Upper lobe of left lung (tissue), 6 donors: ENCODE results near the gene SPTBN1. TPM values are rescaled to one million over a fixed set of nuclear protein-coding genes. Genes with fewer than 3 reads are reported as not detected.
A peak's percentile ranks its signal among the peaks of the same experiment; 100 is the strongest.

Experiments
- ATAC-seq, 2 donors: fragments of 200-7000 bp; cut with Tn5 transposase; one replicate each; pipeline ENCODE4 v1.9.1; 2022; ENCODE audit warnings: mild to moderate bottlenecking in 2 of 2, moderate library complexity in 2 of 2; ENCODE audit not compliant: low FRiP score in 2 of 2
- DNase-seq, 2 donors: peaks; one replicate each; pipeline ENCODE4 v3.0.0-alpha.2; 2019 to 2020
- H3K27ac ChIP-seq, 4 donors: fragments of 200-600 bp; sonication (generic); one replicate each; pipeline ENCODE4 v1.5.1; 2016 to 2019
- H3K27me3 ChIP-seq, 4 donors: fragments of 200-600 bp; sonication (generic); one replicate each; pipeline ENCODE4 v1.5.1; 2017 to 2019
- H3K36me3 ChIP-seq, 4 donors: fragments of 200-600 bp; sonication (generic); one replicate each; pipeline ENCODE4 v1.5.1; 2016 to 2019
- H3K4me1 ChIP-seq, 4 donors: fragments of 200-600 bp; sonication (generic); one replicate each; pipeline ENCODE4 v1.5.1; 2018 to 2019
- H3K4me3 ChIP-seq, 4 donors: fragments of 200-600 bp; sonication (generic); one replicate each; pipeline ENCODE4 v1.5.1; 2017 to 2019; ENCODE audit warnings: mild to moderate bottlenecking in 2 of 4, moderate library complexity in 1 of 4
- H3K9me3 ChIP-seq, 4 donors: fragments of 200-600 bp; sonication (generic); one replicate each; pipeline ENCODE4 v1.5.1; 2018 to 2019
- CTCF ChIP-seq, 6 experiments: fragments of 450-650 bp in 4 of 6; fragments of 200-600 bp in 2 of 6; sonication (generic) in 2 of 6; IDR thresholded peaks; one replicate each; pipeline ENCODE4 v1.5.1; 2016 to 2019; ENCODE audit warnings: antibody characterized with exemption in 6 of 6
- EP300 ChIP-seq, 4 donors: sonication (generic); formaldehyde crosslinking; IDR thresholded peaks; one replicate each; pipeline ENCODE4 v1.5.1; 2017; ENCODE audit warnings: antibody characterized with exemption in 4 of 4, control low read depth in 2 of 4
- POLR2A ChIP-seq, 4 donors: fragments of 450-650 bp; IDR thresholded peaks; one replicate each; pipeline ENCODE4 v1.5.1; 2016 to 2017; ENCODE audit warnings: antibody characterized with exemption in 4 of 4, mild to moderate bottlenecking in 2 of 4
- POLR2AphosphoS5 ChIP-seq, 2 donors: sonication (generic); formaldehyde crosslinking; IDR thresholded peaks; one replicate each; pipeline ENCODE4 v1.5.1; 2017; ENCODE audit warnings: antibody characterized with exemption in 2 of 2
- WGBS, 2 donors: methylation state at CpG; one replicate each; pipeline ENCODE4 v1.1.5; 2017 to 2018; 5-methylcytosine and 5-hydroxymethylcytosine counted together
- total RNA-seq, 6 donors: library from RNA; depleted of rRNA in 4 of 6; stranded (reverse); fragments of >200 nt in 4 of 6; gene quantifications; one replicate each; pipeline versions ENCODE4 v1.1.0 to v1.2.1, GENCODE V29; 2016 to 2021
- donor health status: DM: no; HTN: no; CAD: no; lungs with moderate emphysema.
- donor health status: DM: no; HTN: yes; CAD: no; lungs with severe emphysema.

Gene SPTBN1
- total RNA-seq, 6 donors from 2014 or later = 449 to 911 (median 654) TPM

GRCh38 chr2:54673501-54673998 is 217.4 kb downstream of the SPTBN1 start:
- TF ChIP-seq POLR2A (IDR thresholded peaks at IDR 0.05) (peak in 1 of 4 donors; percentile 66), EP300 (IDR thresholded peaks at IDR 0.05) (peak; percentile 40 to 94 (median 84)), CTCF (IDR thresholded peaks at IDR 0.05) (no peak), POLR2AphosphoS5 (IDR thresholded peaks at IDR 0.05) (peak; percentile 81 to 87)
- H3K4me3 ChIP-seq = peak overlapping the region in 3 of 4 donors; percentile 7 to 19 (median 10)

GRCh38 chr2:54675281-54675680 is 219.2 kb downstream of the SPTBN1 start:
- Histone ChIP-seq H3K4me3 (no peak overlapping the region), H3K36me3 (peaks cover 0 to 10% (median 0%) of the 10 kb centered on the region in 4 donors), H3K4me1 (peaks cover 38 to 54% (median 41%) of the 10 kb centered on the region in 4 donors), H3K9me3 (no peaks in the 10 kb centered on the region), H3K27me3 (no peaks in the 10 kb centered on the region), H3K27ac (peak overlapping the region in 2 of 4 donors; percentile 90 to 93)
- DNase-seq (no peak), ATAC-seq (no peak)
- 80 to 92% methylated on average over 8 of the region's 8 CpGs for WGBS, 2 donors
- TF ChIP-seq POLR2A (IDR thresholded peaks at IDR 0.05) (no peak), EP300 (IDR thresholded peaks at IDR 0.05) (no peak), CTCF (IDR thresholded peaks at IDR 0.05) (no peak)

More at GRCh38 chr2:54673501-54673998, 217.4 kb downstream of the SPTBN1 start:
- peak overlapping the region; percentile 87 to 93 (median 91) for H3K27ac ChIP-seq
- H3K9me3 ChIP-seq = no peaks in the 10 kb centered on the region
- 4 to 11% methylated on average over 11 to 16 of the region's 16 CpGs for WGBS, 2 donors
- peaks cover 50 to 71% (median 57%) of the 10 kb centered on the region in 4 donors for H3K4me1 ChIP-seq
- H3K27me3 ChIP-seq = no peaks in the 10 kb centered on the region
- ATAC-seq = peak; percentile 91 to 93
- peaks cover 3 to 25% (median 6%) of the 10 kb centered on the region in 4 donors for H3K36me3 ChIP-seq
- peak; percentile 90 to 92 for DNase-seq

GRCh38 chr2:54675738-54676137 is 219.6 kb downstream of the SPTBN1 start:
- Histone ChIP-seq H3K4me1 (peaks cover 35 to 50% (median 38%) of the 10 kb centered on the region in 4 donors), H3K36me3 (peaks cover 0 to 6% (median 0%) of the 10 kb centered on the region in 4 donors), H3K27ac (no peak overlapping the region), H3K9me3 (no peaks in the 10 kb centered on the region), H3K4me3 (no peak overlapping the region), H3K27me3 (no peaks in the 10 kb centered on the region)
- DNase-seq = peak in 1 of 2 donors; percentile 56
- no peak for TF ChIP-seq EP300 (IDR thresholded peaks at IDR 0.05)
- TF ChIP-seq POLR2A (IDR thresholded peaks at IDR 0.05) = no peak
- no peak for TF ChIP-seq CTCF (IDR thresholded peaks at IDR 0.05)
- no peak for TF ChIP-seq POLR2AphosphoS5 (IDR thresholded peaks at IDR 0.05)
- no peak for ATAC-seq
- 68 to 72% methylated on average over 10 to 11 of the region's 11 CpGs for WGBS, 2 donors

- WGBS, 2 donors = 71 to 73% methylated on average over 2 of the region's 2 CpGs
- H3K4me1 ChIP-seq = peaks cover 33 to 42% (median 36%) of the 10 kb centered on the region in 4 donors
- no peaks in the 10 kb centered on the region for H3K27me3 ChIP-seq
- DNase-seq = no peak
- H3K27ac ChIP-seq = no peak overlapping the region
- ATAC-seq = no peak
- no peak for TF ChIP-seq POLR2AphosphoS5 (IDR thresholded peaks at IDR 0.05)
- no peak for TF ChIP-seq EP300 (IDR thresholded peaks at IDR 0.05)
- no peak for TF ChIP-seq CTCF (IDR thresholded peaks at IDR 0.05)
- TF ChIP-seq POLR2A (IDR thresholded peaks at IDR 0.05) = no peak
- H3K36me3 ChIP-seq = no peaks in the 10 kb centered on the region
- no peaks in the 10 kb centered on the region for H3K9me3 ChIP-seq
- H3K4me3 ChIP-seq = no peak overlapping the region
Observed at GRCh38 chr2:54676656-54677055, 220.5 kb downstream of the SPTBN1 start.
